Endothelial cell of hepatic sinusoid (primary cell): Measurements from ENCODE around the gene CECR2.

Source experiments
- in situ Hi-C: cut with HindIII; loops from 2 replicates; pipeline ENCODE4 v1.10.0; 2017; ENCODE audit warnings: low sequenced_read_pairs

The CECR2 gene

DNA sequence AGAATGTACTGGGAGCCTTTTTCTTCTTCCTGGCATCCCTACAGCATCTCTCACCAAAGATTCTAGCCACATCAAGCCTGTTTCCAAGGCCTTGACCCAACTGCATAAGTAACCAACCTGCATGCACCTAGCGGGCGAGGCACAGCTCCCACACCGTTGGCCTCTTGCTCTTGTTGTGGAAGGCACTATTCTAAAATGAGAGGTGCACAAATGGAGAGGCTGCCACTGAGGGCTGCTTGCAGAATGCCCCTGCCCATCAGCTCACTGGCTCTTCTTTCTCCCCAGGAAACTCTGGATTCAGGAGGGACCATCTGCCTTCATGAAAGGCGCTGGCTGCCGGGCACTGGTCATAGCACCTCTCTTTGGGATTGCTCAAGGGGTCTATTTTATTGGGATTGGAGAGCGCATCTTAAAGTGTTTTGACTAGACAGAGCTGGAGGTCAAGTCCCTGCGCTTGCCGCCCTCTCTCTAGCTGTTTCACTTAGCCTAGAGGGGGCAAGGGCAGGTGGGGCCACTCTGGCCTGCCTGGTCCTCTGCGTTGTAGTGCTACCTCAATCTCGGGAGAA, 220.6 kb downstream of the CECR2 start:
- in situ Hi-C loops, result no loop called here

DNA sequence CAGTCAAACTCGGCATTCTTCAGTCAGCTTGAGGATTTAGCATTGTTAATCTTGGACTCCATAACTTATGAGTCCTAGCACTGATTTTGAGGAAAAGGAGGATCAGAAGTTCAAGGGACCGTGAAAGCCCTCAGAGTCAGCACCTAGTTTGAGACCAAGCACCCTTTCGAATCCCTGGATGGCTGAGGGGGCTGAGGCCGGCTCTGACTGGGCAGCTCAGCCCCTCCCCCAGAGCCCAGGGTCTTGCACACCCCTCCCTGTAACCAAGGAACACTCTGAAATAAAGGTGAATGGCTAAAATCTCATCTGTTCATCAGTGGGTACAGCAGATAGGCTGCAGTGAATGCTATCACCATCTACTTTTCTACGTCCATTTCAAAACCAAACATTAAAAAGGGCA, 221.3 kb downstream of the CECR2 start:
- in situ Hi-C loops, result no loop called here

DNA sequence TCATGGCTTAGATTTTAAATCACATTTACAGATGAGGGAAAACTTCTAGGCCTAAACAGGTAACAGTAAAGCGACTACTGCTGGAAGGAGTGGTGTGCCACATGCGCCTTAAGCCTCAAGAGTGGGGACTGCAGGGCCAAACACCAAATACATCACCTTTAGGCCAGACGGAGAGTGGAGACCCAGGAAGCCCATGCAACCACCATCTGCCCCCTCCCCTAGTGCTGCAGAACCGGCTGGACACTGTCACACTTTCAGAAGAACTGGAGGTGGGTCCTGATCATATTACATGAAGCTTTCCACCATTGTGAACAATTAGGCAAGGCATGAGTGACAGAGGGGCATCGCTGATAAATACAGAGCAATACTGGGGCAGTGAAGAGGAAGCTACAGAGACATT, 222.9 kb downstream of the CECR2 start:
- in situ Hi-C loops, result no loop called here

- in situ Hi-C loops, result no loop called here
Observed at GRCh38 chr22:17596226-17596625, 227.0 kb downstream of the CECR2 start.

DNA sequence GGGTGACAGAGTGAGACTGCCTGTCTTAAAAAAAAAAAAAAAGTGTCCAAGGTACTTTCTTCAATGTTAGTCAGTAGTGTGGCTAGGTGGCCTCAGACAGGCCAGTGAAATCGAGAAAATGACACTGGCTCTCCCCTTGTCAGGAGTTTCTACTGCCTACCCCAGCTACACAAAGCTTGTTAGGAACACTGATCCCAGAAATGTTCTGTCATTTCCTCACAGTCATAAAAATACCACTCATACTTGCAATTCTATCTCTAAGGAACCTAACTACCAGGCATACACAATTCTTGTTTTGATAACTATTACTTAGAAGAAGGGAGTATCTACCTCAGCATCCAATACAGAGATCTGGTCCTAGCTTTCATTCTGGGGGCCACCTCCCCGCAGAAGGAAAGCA, 228.0 kb downstream of the CECR2 start:
- in situ Hi-C loops, result no loop called here

DNA sequence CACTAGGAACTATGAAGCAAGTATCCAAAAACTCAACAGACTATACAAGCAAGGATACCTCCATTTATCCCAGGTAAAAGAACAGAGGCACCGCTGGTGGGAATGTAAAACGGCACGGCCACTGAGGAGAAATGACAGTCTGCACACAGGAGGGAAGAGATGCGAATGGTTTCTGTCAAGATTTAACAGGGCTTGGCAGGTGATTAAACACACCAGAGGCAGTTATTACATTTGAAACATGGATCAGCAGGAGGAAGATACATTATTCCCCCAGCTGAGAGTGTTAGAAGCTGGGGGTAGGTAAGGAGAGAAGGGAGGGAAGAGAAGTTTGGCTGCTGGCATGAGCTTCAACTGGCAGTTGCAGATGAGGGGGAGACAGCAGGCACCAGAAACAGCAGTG, 229.1 kb downstream of the CECR2 start:
- in situ Hi-C loops, result no loop called here

- in situ Hi-C loops, result no loop called here
Observed at GRCh38 chr22:17601031-17601430, 231.8 kb downstream of the CECR2 start.

- in situ Hi-C loops, result no loop called here
Observed at GRCh38 chr22:17603668-17604067, 234.4 kb downstream of the CECR2 start.

- in situ Hi-C loops, result no loop called here
Observed at GRCh38 chr22:17606496-17606895, 237.2 kb downstream of the CECR2 start.
